Hepatocyte (in vitro differentiated cells): ENCODE data around the gene CALY.

Experiments used
- EZH2phosphoT487 ChIP-seq: fragments of 200-600 bp; sonication (generic); IDR thresholded peaks from one replicate; pipeline ENCODE4 v1.6.1; 2018; ENCODE audit warnings: antibody characterized with exemption, mild to moderate bottlenecking, low read depth, moderate library complexity; ENCODE audit not compliant: unreplicated experiment, severe bottlenecking
- TF ChIP-seq, protein P1 (sequence below): fragments of 200-600 bp; sonication (generic); IDR thresholded peaks from 2 replicates; pipeline ENCODE4 v1.5.1; 2016; ENCODE audit warnings: antibody characterized with exemption, mild to moderate bottlenecking; ENCODE audit not compliant: poor library complexity

DNA sequence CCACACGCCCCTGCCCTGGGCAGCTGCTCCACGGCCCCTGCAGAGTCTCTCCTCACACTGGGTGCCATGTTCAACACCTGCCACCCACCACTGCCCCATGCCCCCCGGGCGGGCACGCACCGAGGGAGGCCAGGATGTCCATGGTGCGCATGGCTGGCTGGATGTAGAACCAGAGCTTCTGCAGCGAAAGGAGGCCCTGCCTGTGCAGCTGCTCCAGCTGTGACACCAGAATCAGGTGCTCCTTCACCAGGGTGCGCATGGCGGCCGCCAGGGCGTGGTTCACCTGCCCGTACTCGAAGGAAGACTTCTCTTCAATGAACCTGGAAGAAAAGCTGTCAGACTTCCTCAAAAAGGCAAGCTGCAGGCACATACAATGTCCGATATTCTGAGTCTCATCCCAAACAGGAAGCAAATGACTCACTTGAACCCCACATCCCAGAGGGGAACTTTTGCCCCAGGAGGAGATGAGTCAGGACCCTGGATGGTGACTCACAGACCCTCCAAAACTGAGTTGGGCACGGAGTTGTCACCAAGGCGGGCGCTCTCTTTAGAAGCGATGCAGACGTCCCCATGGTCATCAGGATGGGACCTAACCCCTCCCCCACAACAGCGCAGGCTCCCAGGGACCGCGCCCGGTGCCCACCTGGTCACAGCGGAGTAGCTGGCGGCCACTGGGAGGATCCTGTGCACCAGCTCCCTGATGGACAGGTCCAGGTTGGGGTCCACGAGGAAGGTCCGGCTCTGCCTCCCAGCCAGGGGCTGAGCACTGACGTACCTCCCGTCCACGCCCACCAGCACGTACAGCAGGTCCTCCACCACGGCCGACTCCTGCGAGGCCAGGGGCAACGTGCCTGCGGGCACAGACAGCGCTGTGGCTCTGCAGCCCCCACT is 43.5 kb downstream of the CALY start:
- TF ChIP-seq, protein P1, sequence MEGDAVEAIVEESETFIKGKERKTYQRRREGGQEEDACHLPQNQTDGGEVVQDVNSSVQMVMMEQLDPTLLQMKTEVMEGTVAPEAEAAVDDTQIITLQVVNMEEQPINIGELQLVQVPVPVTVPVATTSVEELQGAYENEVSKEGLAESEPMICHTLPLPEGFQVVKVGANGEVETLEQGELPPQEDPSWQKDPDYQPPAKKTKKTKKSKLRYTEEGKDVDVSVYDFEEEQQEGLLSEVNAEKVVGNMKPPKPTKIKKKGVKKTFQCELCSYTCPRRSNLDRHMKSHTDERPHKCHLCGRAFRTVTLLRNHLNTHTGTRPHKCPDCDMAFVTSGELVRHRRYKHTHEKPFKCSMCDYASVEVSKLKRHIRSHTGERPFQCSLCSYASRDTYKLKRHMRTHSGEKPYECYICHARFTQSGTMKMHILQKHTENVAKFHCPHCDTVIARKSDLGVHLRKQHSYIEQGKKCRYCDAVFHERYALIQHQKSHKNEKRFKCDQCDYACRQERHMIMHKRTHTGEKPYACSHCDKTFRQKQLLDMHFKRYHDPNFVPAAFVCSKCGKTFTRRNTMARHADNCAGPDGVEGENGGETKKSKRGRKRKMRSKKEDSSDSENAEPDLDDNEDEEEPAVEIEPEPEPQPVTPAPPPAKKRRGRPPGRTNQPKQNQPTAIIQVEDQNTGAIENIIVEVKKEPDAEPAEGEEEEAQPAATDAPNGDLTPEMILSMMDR, result no peak
- no peak for TF ChIP-seq EZH2phosphoT487
